GM19372 (cell line): ENCODE data around the gene TEX30.

Experiments
- ATAC-seq: cut with Tn5 transposase; IDR thresholded peaks from one replicate; pipeline ENCODE4 v1.9.1; 2021; ENCODE audit warnings: mild to moderate bottlenecking, low read depth, moderate library complexity; ENCODE audit not compliant: unreplicated experiment

TEX30 gene

GRCh38 chr13:102721800-102722231 lies 51.8 kb downstream of the TEX30 start:
- ATAC-seq = no peak

DNA sequence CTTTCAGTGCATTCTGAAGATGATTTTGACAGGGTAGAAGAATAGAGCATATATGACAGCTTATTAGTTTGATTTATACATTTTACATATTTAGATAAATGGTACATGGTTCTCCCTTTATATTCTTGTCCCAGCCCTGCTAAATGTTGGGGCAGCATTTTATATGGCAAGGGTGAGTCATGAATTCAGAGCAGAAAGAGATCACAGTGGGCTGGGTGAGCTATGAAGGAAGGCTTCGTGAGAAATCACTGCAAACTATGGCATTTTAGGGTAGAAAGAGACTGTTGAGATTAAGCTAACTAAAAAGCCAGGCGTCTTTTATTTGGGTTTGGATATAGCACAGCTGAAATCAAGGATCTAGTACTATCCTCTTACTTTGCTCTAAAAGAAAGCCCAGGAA lies 54.8 kb downstream of the TEX30 start:
- ATAC-seq = no peak
